GM21515 (cell line): ENCODE measurements around the gene ABI1.
A peak's percentile ranks its signal among the peaks of the same experiment; 100 is the strongest.
"Not testable (repeated sequence)": the region's sequence is repeated elsewhere in the genome, so short reads cannot be mapped to it uniquely, and the experiment has no call there.

Experiments used
- ATAC-seq: cut with Tn5 transposase; IDR thresholded peaks from one replicate; pipeline ENCODE4 v1.9.1; 2021; ENCODE audit not compliant: unreplicated experiment

ABI1 gene

GRCh38 chr10:26805567-26806245 is 55.1 kb downstream of the ABI1 start:
- no peak for ATAC-seq

DNA sequence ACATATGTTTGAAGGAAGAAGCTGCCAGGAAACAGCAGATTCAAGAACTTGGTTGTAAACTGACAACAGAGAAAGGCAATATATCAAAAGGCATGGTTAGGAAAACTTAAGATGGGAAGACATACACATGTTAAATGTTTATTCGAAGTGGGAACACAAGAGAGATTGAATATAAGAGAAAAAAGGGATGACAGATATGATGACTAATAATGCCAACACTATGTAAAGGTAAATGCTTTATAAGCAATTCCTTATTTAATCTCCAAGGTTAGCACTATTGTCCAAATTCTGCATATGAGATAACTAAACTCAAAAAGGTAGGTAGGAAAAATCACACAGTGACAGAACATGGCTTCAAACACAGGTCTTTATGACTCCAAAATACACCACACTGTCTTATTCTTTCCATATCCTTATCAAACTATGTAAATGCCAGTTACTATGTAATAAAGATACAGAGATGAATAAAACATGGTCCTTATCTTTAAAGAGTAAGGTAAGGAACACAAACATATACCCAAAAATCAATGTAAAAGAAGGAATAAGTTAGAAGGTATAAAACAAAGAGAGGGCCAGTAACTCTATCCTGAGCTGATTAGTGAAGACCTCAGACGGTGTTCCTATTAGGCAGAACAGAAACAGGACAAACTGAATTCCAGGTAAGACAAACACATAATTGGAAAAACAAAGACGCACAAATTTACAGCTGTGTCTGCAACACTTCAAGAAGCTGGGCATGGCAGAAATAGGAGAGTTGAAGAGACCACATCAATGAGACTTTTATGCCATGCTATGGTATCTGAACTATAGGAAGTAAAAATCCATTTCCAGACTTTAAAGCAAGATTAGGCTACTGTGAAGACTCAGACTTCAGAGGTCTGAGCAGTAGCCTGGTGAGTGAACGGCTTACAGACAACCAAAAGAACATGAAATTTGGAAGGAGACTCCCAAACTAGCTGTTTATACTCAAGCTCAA is 56.1 kb downstream of the ABI1 start:
- ATAC-seq: no peak

GRCh38 chr10:26803849-26804248 is 56.9 kb downstream of the ABI1 start:
- no peak for ATAC-seq

DNA sequence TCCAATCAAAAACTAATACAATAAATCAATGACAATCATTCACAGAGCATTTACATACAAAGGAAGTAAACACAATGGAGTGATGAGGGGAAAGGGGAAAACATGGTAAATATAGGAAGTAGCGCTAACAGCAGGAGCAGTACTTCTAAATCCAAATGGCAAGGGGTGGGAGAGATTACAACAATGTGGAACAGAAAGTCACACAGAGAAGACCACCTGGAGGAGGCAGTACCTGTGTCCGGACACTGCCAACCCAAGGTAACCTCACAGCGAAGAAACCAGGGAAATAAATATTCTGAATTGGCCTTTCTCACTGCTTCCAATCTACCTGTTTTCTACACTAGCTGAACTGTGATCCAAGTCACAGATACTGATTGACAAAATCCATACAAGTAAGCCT is 58.2 kb downstream of the ABI1 start:
- ATAC-seq: no peak

GRCh38 chr10:26801831-26802230 is 58.9 kb downstream of the ABI1 start:
- ATAC-seq: no peak

- ATAC-seq: no peak
Measured at GRCh38 chr10:26801274-26801673, 59.5 kb downstream of the ABI1 start.

DNA sequence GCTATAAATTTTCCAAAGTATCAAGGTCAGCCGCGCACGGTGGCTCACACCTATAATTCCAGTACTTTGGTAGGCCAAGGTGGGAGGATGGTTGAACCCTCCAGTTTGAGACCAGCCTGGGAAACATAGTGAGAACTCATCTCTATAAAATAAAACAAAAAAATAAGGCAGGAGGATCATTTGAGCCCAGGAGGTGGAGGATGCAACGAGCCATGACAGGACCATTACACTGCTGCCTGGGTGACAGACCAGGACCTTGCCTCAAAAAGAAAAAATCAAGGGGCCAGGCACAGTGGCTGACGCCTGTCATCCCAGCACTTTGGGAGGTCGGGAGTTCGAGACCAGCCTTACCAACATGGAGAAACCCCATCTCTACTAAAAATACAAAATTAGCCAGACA is 60.3 kb downstream of the ABI1 start:
- no peak for ATAC-seq

GRCh38 chr10:26799342-26799741 is 61.4 kb downstream of the ABI1 start:
- ATAC-seq: no peak

GRCh38 chr10:26798298-26798697 is 62.5 kb downstream of the ABI1 start:
- no peak for ATAC-seq

- ATAC-seq: no peak
Measured at GRCh38 chr10:26797340-26797739, 63.4 kb downstream of the ABI1 start.

DNA sequence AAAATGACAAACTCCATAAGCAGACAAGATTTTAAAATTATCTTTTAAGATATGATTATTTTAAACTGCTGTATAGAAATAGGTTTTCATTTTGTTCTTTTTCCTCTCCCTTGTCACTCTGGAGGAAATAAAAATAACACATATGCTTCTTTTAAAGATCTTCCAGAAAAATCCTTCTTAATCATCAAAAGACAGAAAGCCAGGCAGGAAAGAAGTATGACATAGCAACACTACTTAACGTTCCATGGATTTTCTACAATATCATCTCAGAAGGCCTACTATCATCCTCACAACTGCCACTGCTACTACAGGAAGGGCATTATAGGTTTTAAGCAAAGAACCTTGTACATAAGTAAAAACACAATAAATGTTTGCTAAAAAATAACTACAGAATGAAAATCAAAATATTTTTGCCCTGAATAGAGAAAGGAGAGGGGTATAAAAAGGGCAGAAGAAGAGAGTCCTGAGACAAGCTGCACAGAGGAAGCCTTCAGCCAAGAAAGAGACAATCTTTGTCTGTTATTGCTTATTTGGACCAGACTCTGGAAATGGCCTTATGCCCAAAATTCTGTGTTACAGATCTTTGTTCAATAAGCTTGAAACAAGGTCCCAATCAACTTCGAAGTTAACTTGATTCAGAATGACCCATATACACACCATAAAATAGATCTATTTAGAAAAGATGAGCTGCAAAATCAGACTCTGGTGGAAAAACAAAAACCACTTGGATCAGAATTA is 67.8 kb downstream of the ABI1 start:
- ATAC-seq: no peak

GRCh38 chr10:26790221-26790995 is 70.3 kb downstream of the ABI1 start:
- ATAC-seq: no peak

GRCh38 chr10:26789779-26790178 is 71.0 kb downstream of the ABI1 start:
- not testable (repeated sequence) for ATAC-seq

GRCh38 chr10:26787362-26787761 is 73.4 kb downstream of the ABI1 start:
- no peak for ATAC-seq

DNA sequence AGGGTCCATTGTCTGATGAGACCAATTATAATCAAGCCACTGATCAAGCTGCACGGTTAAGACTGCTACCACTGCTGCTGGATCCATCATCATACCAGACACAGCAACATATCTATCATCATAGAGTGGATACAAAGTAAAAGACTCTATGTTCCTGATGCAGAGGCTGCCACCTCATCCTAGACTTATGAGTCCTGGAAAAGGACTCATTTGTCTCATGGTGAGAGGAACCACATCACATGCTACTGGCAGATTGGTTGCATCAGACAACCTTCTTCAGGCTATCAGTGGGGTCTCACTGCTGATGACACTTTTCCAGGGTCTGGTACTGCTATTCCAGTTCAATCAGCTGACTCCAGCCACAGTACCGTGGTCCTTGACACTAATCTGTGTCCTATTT is 79.0 kb downstream of the ABI1 start:
- no peak for ATAC-seq

DNA sequence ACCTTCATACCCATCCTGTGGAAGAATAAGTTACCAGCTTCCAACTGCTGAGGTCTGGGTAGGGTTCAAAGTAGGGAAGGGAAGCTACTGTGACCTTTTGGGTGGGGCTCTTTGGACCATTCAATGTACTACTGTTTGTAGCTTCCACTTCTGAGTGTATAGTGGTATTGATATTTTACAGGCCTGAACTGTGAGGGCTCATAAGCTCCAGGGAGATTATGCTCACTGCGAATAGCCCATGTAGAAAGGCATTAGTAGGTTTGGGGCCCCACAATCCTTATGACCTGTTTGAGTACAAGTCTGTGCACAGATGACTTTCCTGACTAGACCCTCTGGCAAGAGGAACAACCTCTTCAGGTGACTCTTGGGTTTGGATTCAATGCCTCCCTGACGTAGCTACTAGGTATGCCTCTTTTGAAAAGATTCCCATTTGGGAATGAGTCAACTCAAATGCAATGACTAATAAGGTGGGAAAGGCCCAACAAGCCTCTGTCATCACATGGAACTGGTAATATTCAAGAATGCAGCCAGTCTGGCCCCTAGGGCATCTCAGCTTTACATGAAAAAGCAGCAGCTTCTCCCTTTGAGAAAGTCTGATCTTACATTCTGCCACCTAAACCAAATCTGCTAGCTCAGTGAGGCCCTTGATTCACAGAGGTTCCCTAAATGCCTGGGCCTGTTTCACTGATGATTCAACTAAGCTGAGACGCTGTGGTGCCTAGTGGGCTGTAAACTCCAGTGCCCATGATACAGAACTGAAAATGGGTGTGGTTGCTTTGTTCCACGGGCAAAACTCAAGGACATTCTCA is 79.8 kb downstream of the ABI1 start:
- peak; percentile 60 for ATAC-seq

DNA sequence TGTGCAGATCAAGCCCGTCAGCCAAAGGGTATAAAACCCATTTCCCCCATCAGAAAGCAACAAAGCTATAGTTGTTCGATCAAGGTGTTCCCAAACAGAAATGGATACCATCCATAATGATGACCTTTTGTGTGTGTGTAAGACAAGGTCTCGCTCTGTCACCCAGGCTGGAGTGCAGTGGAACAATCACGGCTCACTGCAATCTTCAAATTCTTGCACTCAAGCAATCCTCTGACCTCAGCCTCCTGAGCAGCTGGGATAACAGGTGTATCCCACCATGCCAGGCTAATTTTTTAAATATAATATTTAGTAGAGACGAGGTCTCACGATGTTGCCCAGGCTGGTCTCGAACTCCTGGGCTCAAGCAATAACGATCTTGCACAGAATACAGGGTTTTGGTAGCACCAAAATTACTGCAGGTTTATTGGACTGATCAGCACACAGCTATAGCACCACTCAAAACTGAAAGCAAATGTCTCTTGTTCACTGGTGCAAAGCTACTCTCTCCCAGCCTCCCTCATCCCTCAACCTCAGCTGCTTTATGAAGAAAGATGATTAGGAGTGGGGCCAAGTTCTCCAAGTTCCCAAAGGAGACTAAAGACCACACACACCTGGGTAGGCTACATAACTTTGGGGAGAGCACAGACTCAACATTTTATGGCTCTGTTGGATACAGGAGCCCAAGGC is 80.5 kb downstream of the ABI1 start:
- ATAC-seq: peak; percentile 18

DNA sequence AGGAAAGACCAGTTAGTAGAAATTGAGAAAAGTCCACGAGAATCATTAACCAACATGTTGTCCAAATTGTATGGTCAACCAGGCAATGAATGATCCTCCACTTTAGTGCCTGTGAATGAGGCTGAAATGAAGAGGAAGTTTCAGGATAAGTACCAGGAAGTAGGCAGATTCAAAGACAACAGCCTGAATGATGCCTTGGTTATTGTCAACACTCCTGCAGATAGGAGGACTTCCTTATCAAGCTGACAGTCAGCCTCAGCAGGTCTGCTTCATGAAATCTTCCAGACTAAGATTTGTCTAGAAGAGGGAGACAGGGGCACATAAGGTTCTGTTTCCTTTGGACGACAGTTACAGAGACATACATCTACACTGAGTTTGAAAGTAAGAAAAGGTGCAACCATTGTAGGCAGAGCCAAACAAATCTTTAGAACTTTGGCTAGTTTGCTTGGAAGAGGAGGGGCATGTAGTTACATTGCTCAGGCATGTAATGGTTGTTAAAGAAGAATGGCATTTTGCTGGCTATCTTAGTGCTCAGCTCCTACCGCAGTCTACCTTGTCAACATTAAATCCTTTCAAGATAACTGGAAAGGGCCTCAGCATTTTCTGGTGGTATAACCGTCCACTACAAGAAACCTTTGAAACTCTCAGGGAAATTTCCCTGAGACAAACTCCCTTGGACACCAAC is 81.4 kb downstream of the ABI1 start:
- ATAC-seq: no peak

DNA sequence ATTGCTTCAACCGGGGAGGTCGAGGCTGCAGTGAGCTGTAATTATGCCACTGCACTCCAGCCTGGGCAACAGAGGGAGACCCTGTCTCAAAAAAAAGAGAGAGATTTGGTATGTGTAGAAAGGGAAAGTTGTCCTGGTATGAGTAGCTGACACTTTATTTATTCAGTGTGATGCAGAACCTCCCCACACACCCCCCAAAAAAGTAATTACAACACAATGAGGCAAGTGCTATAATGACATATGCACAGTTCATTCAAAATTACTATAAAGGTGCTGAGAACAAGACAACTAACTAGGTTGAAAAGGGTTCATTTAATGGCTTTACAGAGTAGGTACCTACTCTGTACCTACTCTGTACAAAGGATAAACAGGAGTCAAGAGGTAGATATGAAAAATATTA is 83.1 kb downstream of the ABI1 start:
- no peak for ATAC-seq
